Hepatocyte (in vitro differentiated cells): ENCODE data around the gene FAF1.
A peak's percentile ranks its signal among the peaks of the same experiment; 100 is the strongest.

Experiments
- EZH2phosphoT487 ChIP-seq: fragments of 200-600 bp; sonication (generic); IDR thresholded peaks from one replicate; pipeline ENCODE4 v1.6.1; 2018; ENCODE audit warnings: antibody characterized with exemption, mild to moderate bottlenecking, low read depth, moderate library complexity; ENCODE audit not compliant: unreplicated experiment, severe bottlenecking
- TF ChIP-seq, protein P1 (sequence below): fragments of 200-600 bp; sonication (generic); IDR thresholded peaks from 2 replicates; pipeline ENCODE4 v1.5.1; 2016; ENCODE audit warnings: antibody characterized with exemption, mild to moderate bottlenecking; ENCODE audit not compliant: poor library complexity

DNA sequence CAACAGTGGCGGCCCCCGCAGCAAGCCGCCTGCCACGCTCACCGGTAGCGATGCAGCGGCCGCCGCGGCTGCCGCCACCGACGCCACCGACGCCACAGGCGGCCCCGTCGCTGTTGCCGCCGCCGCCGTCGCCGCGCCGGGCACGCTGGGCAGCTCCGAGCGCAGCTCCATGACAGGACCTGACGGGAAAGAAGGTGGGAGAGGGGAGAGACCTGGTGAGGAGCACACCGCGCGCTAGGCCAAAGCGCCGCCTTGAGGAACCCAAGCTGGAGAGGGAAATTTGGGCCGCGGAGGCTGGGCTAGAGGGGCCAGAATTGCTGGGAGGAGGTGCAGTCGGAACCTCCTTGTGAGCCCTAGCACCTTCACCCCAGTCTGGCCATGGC is 538.7 kb downstream of the FAF1 start:
- TF ChIP-seq, protein P1, sequence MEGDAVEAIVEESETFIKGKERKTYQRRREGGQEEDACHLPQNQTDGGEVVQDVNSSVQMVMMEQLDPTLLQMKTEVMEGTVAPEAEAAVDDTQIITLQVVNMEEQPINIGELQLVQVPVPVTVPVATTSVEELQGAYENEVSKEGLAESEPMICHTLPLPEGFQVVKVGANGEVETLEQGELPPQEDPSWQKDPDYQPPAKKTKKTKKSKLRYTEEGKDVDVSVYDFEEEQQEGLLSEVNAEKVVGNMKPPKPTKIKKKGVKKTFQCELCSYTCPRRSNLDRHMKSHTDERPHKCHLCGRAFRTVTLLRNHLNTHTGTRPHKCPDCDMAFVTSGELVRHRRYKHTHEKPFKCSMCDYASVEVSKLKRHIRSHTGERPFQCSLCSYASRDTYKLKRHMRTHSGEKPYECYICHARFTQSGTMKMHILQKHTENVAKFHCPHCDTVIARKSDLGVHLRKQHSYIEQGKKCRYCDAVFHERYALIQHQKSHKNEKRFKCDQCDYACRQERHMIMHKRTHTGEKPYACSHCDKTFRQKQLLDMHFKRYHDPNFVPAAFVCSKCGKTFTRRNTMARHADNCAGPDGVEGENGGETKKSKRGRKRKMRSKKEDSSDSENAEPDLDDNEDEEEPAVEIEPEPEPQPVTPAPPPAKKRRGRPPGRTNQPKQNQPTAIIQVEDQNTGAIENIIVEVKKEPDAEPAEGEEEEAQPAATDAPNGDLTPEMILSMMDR, result no peak
- peak; percentile 8 for TF ChIP-seq EZH2phosphoT487
